GM12878 (cell line): ENCODE results near the gene HCLS1. TPM values are rescaled to one million over a fixed set of nuclear protein-coding genes. Genes with fewer than 3 reads are reported as not detected.

Source experiments
- ATAC-seq: fragments of 200-7000 bp; cut with Tn5 transposase; 3 replicates; pipeline ENCODE4 v1.9.1; 2020; ENCODE audit warnings: mild to moderate bottlenecking, moderate library complexity
- BruUV-seq: library from RNA; stranded (reverse); fragments of 400-500 nt; replicated peaks from 2 replicates; lab custom pipeline; 2021; lab: Mats Ljungman, UMichigan
- CTCF ChIA-PET: fragments of 300-600 bp; sonication (Branson Sonifier 250); formaldehyde crosslinking; extraction: SDS; loops from one replicate; lab custom pipeline; 2021; ENCODE audit warnings: inconsistent platforms; lab: Yijun Ruan, JAX
- POLR2A ChIA-PET: fragments of 350-600 bp; formaldehyde crosslinking; extraction: SDS; loops from one replicate; lab custom pipeline; 2021; ENCODE audit warnings: inconsistent platforms; lab: Charles Lee
- RAD21 ChIA-PET: fragments of 300-600 bp; sonication (Branson Sonifier 250); formaldehyde crosslinking; loops from one replicate; lab custom pipeline; 2023; ENCODE audit warnings: antibody characterized with exemption; ENCODE audit not compliant: unreplicated experiment; lab: Charles Lee
- SMC1A ChIA-PET: fragments of 300-600 bp; sonication (Branson Sonifier 250); formaldehyde crosslinking; loops from one replicate; lab custom pipeline; 2023; ENCODE audit not compliant: unreplicated experiment, uncharacterized antibody; lab: Charles Lee
- DNase-seq: peaks from one replicate; pipeline ENCODE4 v3.0.0-alpha.2; 2011; ENCODE audit warnings: low read depth, low spot score
- FAIRE-seq: peaks from 3 replicates; lab custom pipeline; 2011; peaks lifted over from hg19 to GRCh38; lab: Jason Lieb, UNC
- H2AFZ ChIP-seq: 2 replicates; pipeline ENCODE4 v1.6.0; 2011; ENCODE audit warnings: low read depth, low read length, control low read depth; ENCODE audit not compliant: control insufficient read depth
- H3K27ac ChIP-seq: 2 replicates; pipeline ENCODE4 v1.5.1; 2011; ENCODE audit warnings: control low read depth; ENCODE audit not compliant: control insufficient read depth, insufficient read depth
- H3K27me3 ChIP-seq, 2 experiments: replicated peaks in 1 of 2; 2 replicates each; pipeline versions ENCODE4 v1.6.0 to v1.6.1; 2011; ENCODE audit warnings: low read length in 1 of 2; ENCODE audit not compliant: control insufficient read depth in 2 of 2, insufficient read depth in 2 of 2
- H3K36me3 ChIP-seq, 2 experiments: 2 replicates each; pipeline ENCODE4 v1.5.1; 2011; ENCODE audit warnings: low read length in 1 of 2; ENCODE audit not compliant: control insufficient read depth in 2 of 2, insufficient read depth in 2 of 2
- H3K4me1 ChIP-seq: 2 replicates; pipeline ENCODE4 v1.6.1; 2011; ENCODE audit warnings: mild to moderate bottlenecking, low read length, moderate library complexity, mixed read lengths; ENCODE audit not compliant: control insufficient read depth, insufficient read depth
- H3K4me2 ChIP-seq: 2 replicates; pipeline ENCODE4 v1.6.0; 2011; ENCODE audit warnings: control low read depth; ENCODE audit not compliant: control insufficient read depth, insufficient read depth
- H3K4me3 ChIP-seq: fragments of 200-600 bp; sonication (generic); 2 replicates; pipeline ENCODE4 v1.5.1; 2016
- H3K79me2 ChIP-seq: 2 replicates; pipeline ENCODE4 v1.6.0; 2011; ENCODE audit warnings: low read length; ENCODE audit not compliant: control insufficient read depth, insufficient read depth
- H3K9ac ChIP-seq: 2 replicates; pipeline ENCODE4 v1.8.0; 2011; ENCODE audit warnings: low read length, control low read depth, mixed read lengths; ENCODE audit not compliant: control insufficient read depth, insufficient read depth
- H3K9me3 ChIP-seq: replicated peaks from 3 replicates; pipeline ENCODE4 v1.5.1; 2011; ENCODE audit warnings: mild to moderate bottlenecking, low read length; ENCODE audit not compliant: control insufficient read depth, insufficient read depth
- H4K20me1 ChIP-seq: 2 replicates; pipeline ENCODE4 v1.6.0; 2011; ENCODE audit not compliant: control insufficient read depth, insufficient read depth
- IRF3 ChIP-seq: fragments of 450-650 bp; IDR thresholded peaks from 2 replicates; pipeline ENCODE4 v1.6.1; 2014; ENCODE audit warnings: mild to moderate bottlenecking
- IRF4 ChIP-seq: IDR thresholded peaks from 2 replicates; pipeline ENCODE4 v1.6.1; 2011; ENCODE audit warnings: low read depth, low read length
- MTA3 ChIP-seq: IDR thresholded peaks from 2 replicates; pipeline ENCODE4 v1.6.1; 2012; ENCODE audit warnings: low read length, inconsistent platforms, borderline replicate concordance
- MYC ChIP-seq: IDR thresholded peaks from 2 replicates; pipeline ENCODE4 v1.6.1; 2011; ENCODE audit warnings: mild to moderate bottlenecking, low read length, moderate library complexity, inconsistent platforms; ENCODE audit not compliant: insufficient read depth, insufficient replicate concordance, insufficient read length, severe bottlenecking
- SRF ChIP-seq, 2 experiments: IDR thresholded peaks; 2 replicates each; pipeline ENCODE4 v1.6.1; 2011; ENCODE audit warnings: low read depth in 2 of 2, low read length in 2 of 2, mild to moderate bottlenecking in 1 of 2, moderate library complexity in 1 of 2
- WRNIP1 ChIP-seq: IDR thresholded peaks from 2 replicates; pipeline ENCODE4 v1.6.1; 2011; ENCODE audit warnings: low read depth, low read length, improper control_type of control experiment, borderline replicate concordance
- WGBS: methylation state at CpG from one replicate; pipeline ENCODE4 v1.1.6; 2016; ENCODE audit warnings: low lambda C conversion rate; ENCODE audit not compliant: insufficient replicate concordance, insufficient coverage; ENCODE audit errors: missing lambda C conversion rate; 5-methylcytosine and 5-hydroxymethylcytosine counted together
- in situ Hi-C: fragments of 300-500 bp; cut with MboI; formaldehyde crosslinking; loops from 9 replicates; pipeline ENCODE4 v1.14.3; 2018; ENCODE audit warnings: mixed read lengths
- intact Hi-C: fragments of 100-400 bp; cut with micrococcal nuclease; formaldehyde crosslinking; loops from one replicate; pipeline ENCODE4 v1.14.2; 2022; ENCODE audit not compliant: unreplicated experiment
- polyA plus RNA-seq, 11 experiments: library from polyadenylated mRNA; depleted of rRNA in 4 of 11; unstranded in 6 of 11; stranded (reverse) in 5 of 11; fragments of >200 nt; fragmentation: Nextera tagmentation in 4 of 11; fragmentation: Illumina TruSeq in 1 of 11; extraction: Ambion mirVana in 4 of 11; extraction: Trizol in 1 of 11; gene quantifications; 1 replicate in 1 of 11; 2 replicates in 10 of 11; pipeline versions ENCODE4 v1.2.1 to v1.2.3, GENCODE V29; 2011 to 2016; ENCODE audit warnings: inconsistent platforms in 2 of 11, missing spikeins in 2 of 11, low read depth in 1 of 11
- total RNA-seq, 4 experiments: library from RNA; depleted of rRNA in 3 of 4; stranded (reverse); fragments of >200 nt in 3 of 4; fragmentation: Illumina TruSeq in 1 of 4; extraction: Trizol in 1 of 4; gene quantifications; 2 replicates each; pipeline versions ENCODE4 v1.2.1 to v1.2.3, GENCODE V29; 2013 to 2021
- TF ChIP-seq, protein P1 (sequence below): fragments of 450-650 bp; conservative IDR thresholded peaks from 2 replicates; pipeline ENCODE4 v1.6.1; 2017; ENCODE audit warnings: mild to moderate bottlenecking, moderate library complexity

Gene HCLS1
- total and polyA plus RNA-seq, 10 of the 15 experiments (the other 5 are each of a cell fraction or from before 2014, with no cell fraction given), result 51.6 to 344 (median 231) TPM

DNA sequence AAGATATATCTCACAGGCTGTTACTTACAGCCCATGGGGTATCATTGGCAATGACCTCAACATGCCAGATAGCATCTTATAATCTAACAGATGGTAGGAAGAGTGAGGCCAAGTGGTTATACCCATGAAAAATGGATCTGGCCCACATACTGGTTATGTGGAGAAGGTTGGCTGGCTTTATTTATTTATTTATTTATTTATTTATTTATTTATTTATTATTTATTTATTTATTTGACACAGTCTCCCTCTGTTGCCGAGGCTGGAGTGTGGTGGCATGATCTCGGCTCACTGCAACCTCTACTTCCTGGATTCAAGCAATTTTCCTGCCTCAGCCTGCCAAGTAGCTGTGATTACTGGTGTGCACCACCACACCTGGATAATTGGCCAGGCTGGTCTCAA is 55.9 kb downstream of the HCLS1 start:
- H4K20me1 ChIP-seq, result no peaks in the 10 kb centered on the region
- no peaks in the 10 kb centered on the region for H3K4me1 ChIP-seq
- no peak overlapping the region for H3K4me2 ChIP-seq
- ChIA-PET SMC1A (no interaction called here), POLR2A (no interaction called here), CTCF (no interaction called here), RAD21 (no interaction called here)
- DNase-seq (no peak), ATAC-seq (no peak), FAIRE-seq (no peak)
- H3K27ac ChIP-seq, result no peak overlapping the region
- 64% methylated on average over 2 of the region's 2 CpGs for WGBS
- no peaks in the 10 kb centered on the region for H3K27me3 ChIP-seq
- no peak overlapping the region for H3K4me3 ChIP-seq
- no peaks in the 10 kb centered on the region for H3K79me2 ChIP-seq
- TF ChIP-seq IRF3, result no peak
- no peak for TF ChIP-seq WRNIP1
- no peak for TF ChIP-seq SRF (IDR thresholded peaks at IDR 0.05; ENCODE audit: low read depth in 2 of 2, low read length in 2 of 2)
- TF ChIP-seq IRF4, result no peak
- no peak for TF ChIP-seq MTA3
- no peak for TF ChIP-seq MYC
- TF ChIP-seq, protein P1, sequence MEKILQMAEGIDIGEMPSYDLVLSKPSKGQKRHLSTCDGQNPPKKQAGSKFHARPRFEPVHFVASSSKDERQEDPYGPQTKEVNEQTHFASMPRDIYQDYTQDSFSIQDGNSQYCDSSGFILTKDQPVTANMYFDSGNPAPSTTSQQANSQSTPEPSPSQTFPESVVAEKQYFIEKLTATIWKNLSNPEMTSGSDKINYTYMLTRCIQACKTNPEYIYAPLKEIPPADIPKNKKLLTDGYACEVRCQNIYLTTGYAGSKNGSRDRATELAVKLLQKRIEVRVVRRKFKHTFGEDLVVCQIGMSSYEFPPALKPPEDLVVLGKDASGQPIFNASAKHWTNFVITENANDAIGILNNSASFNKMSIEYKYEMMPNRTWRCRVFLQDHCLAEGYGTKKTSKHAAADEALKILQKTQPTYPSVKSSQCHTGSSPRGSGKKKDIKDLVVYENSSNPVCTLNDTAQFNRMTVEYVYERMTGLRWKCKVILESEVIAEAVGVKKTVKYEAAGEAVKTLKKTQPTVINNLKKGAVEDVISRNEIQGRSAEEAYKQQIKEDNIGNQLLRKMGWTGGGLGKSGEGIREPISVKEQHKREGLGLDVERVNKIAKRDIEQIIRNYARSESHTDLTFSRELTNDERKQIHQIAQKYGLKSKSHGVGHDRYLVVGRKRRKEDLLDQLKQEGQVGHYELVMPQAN, result no peak
- H3K36me3 ChIP-seq, result no peaks in the 10 kb centered on the region
- H2AFZ ChIP-seq, result no peak overlapping the region
- no TSS peak for BruUV-seq
- intact Hi-C loops (no loop called here), in situ Hi-C loops (no loop called here)
- H3K9me3 ChIP-seq, result no peaks in the 10 kb centered on the region
- no peak overlapping the region for H3K9ac ChIP-seq
